WTC11 (cell line): ENCODE measurements around the gene SPSB4. TPM values are rescaled to one million over a fixed set of nuclear protein-coding genes. Genes with fewer than 3 reads are reported as not detected.
A peak's percentile ranks its signal among the peaks of the same experiment; 100 is the strongest.

Experiments
- ATAC-seq: fragments of 200-7000 bp; cut with Tn5 transposase; 2 replicates; pipeline ENCODE4 v1.10.0; 2021; ENCODE audit warnings: mild to moderate bottlenecking, moderate library complexity
- CTCF ChIA-PET: fragments of 300-600 bp; sonication (Branson Sonifier 250); formaldehyde crosslinking; loops from one replicate; lab custom pipeline; 2021; ENCODE audit warnings: antibody characterized with exemption; lab: Charles Lee
- POLR2A ChIA-PET: fragments of 350-600 bp; sonication (Branson Sonifier 250); formaldehyde crosslinking; loops from one replicate; lab custom pipeline; 2021; ENCODE audit warnings: antibody characterized with exemption; lab: Charles Lee
- DNase-seq: peaks from one replicate; pipeline ENCODE4 v3.0.0; 2021; ENCODE audit warnings: low spot score
- H3K27ac Mint-ChIP-seq: 2 replicates; pipeline ENCODE4 v1.8.0; 2021; ENCODE audit warnings: mixed read lengths
- H3K27me3 Mint-ChIP-seq: 2 replicates; pipeline ENCODE4 v1.8.0; 2021; ENCODE audit warnings: low read depth, mild to moderate bottlenecking, moderate library complexity, mixed read lengths
- H3K36me3 Mint-ChIP-seq: 2 replicates; pipeline ENCODE4 v1.8.0; 2021; ENCODE audit warnings: mixed read lengths
- H3K4me1 Mint-ChIP-seq: 2 replicates; pipeline ENCODE4 v1.8.0; 2022; ENCODE audit warnings: mixed read lengths
- H3K4me3 Mint-ChIP-seq: 2 replicates; pipeline ENCODE4 v1.8.0; 2021; ENCODE audit warnings: mild to moderate bottlenecking, moderate library complexity, mixed read lengths
- H3K9me3 Mint-ChIP-seq: 2 replicates; pipeline ENCODE4 v1.8.0; 2021; ENCODE audit warnings: mixed read lengths
- ATF1 ChIP-seq: sonication (generic); formaldehyde crosslinking; IDR thresholded peaks from 2 replicates; pipeline ENCODE4 v1.8.1; 2023; ENCODE audit warnings: mild to moderate bottlenecking, moderate library complexity, missing genetic modification reagents
- CTCF ChIP-seq: fragments of 200-600 bp; IDR thresholded peaks from 2 replicates; pipeline ENCODE4 v1.8.0; 2022; ENCODE audit warnings: antibody characterized with exemption
- E2F1 ChIP-seq: sonication (generic); formaldehyde crosslinking; IDR thresholded peaks from 2 replicates; pipeline ENCODE4 v1.8.0; 2022; ENCODE audit warnings: mild to moderate bottlenecking, missing genetic modification reagents
- E2F5 ChIP-seq: sonication (generic); formaldehyde crosslinking; IDR thresholded peaks from 2 replicates; pipeline ENCODE4 v1.8.1; 2022; ENCODE audit warnings: mild to moderate bottlenecking, moderate library complexity, missing genetic modification reagents
- GABPB1 ChIP-seq: sonication (generic); formaldehyde crosslinking; IDR thresholded peaks from 2 replicates; pipeline ENCODE4 v1.8.1; 2023; ENCODE audit warnings: mild to moderate bottlenecking, missing genetic modification reagents
- GRHL2 ChIP-seq: fragments of 250-450 bp; sonication (Bioruptor Pico); IDR thresholded peaks from 2 replicates; pipeline ENCODE4 v1.8.0; 2022; ENCODE audit warnings: mild to moderate bottlenecking, moderate library complexity; ENCODE audit not compliant: insufficient replicate concordance, severe bottlenecking
- HMGA2 ChIP-seq: fragments of 250-450 bp; sonication (Bioruptor Pico); IDR thresholded peaks from 2 replicates; pipeline ENCODE4 v1.4.0; 2021; ENCODE audit warnings: mild to moderate bottlenecking, moderate library complexity
- MYBL2 ChIP-seq: sonication (generic); formaldehyde crosslinking; IDR thresholded peaks from 2 replicates; pipeline ENCODE4 v1.8.1; 2023; ENCODE audit warnings: mild to moderate bottlenecking, moderate library complexity, missing genetic modification reagents
- NFATC4 ChIP-seq: fragments of 250-450 bp; sonication (Bioruptor Pico); IDR thresholded peaks from 2 replicates; pipeline ENCODE4 v1.9.0; 2021; ENCODE audit warnings: mild to moderate bottlenecking
- PREB ChIP-seq: sonication (generic); formaldehyde crosslinking; IDR thresholded peaks from 2 replicates; pipeline ENCODE4 v1.8.1; 2022; ENCODE audit warnings: mild to moderate bottlenecking, missing genetic modification reagents, moderate library complexity, borderline replicate concordance
- RELA ChIP-seq: sonication (generic); formaldehyde crosslinking; IDR thresholded peaks from 2 replicates; pipeline ENCODE4 v1.8.1; 2022; ENCODE audit warnings: missing genetic modification reagents, mild to moderate bottlenecking, borderline replicate concordance
- SOX15 ChIP-seq: fragments of 250-450 bp; sonication (Bioruptor Pico); IDR thresholded peaks from 2 replicates; pipeline ENCODE4 v1.9.0; 2021; ENCODE audit warnings: mild to moderate bottlenecking
- USF2 ChIP-seq: sonication (generic); formaldehyde crosslinking; IDR thresholded peaks from 2 replicates; pipeline ENCODE4 v1.8.1; 2023; ENCODE audit warnings: mild to moderate bottlenecking, missing genetic modification reagents, moderate library complexity
- ZBTB43 ChIP-seq: sonication (generic); formaldehyde crosslinking; IDR thresholded peaks from 2 replicates; pipeline ENCODE4 v1.8.1; 2023; ENCODE audit warnings: mild to moderate bottlenecking, missing genetic modification reagents
- ZMAT4 ChIP-seq: fragments of 250-450 bp; sonication (Bioruptor Pico); IDR thresholded peaks from 2 replicates; pipeline ENCODE4 v1.9.0; 2021; ENCODE audit warnings: mild to moderate bottlenecking
- ZNF121 ChIP-seq: sonication (generic); formaldehyde crosslinking; IDR thresholded peaks from 2 replicates; pipeline ENCODE4 v1.8.0; 2023; ENCODE audit warnings: missing genetic modification reagents
- ZNF425 ChIP-seq: fragments of 250-450 bp; sonication (Bioruptor Pico); conservative IDR thresholded peaks from 2 replicates; pipeline ENCODE4 v1.9.0; 2021; ENCODE audit warnings: mild to moderate bottlenecking
- ZNF671 ChIP-seq: fragments of 250-450 bp; sonication (Bioruptor Pico); IDR thresholded peaks from 2 replicates; pipeline ENCODE4 v1.8.0; 2021; ENCODE audit warnings: mild to moderate bottlenecking
- total RNA-seq: library from RNA; stranded (reverse); gene quantifications from 3 replicates; pipeline ENCODE4 v1.2.3, GENCODE V29; 2021

SPSB4 gene
- total RNA-seq, 1 experiment from 2014 or later, result 19.7 TPM

- Mint-ChIP-seq H3K27ac (no peak overlapping the region), H3K27me3 (no peaks in the 10 kb centered on the region; the same call in 1 of the 2 replicates), H3K4me1 (peaks cover 4% of the 10 kb centered on the region; the same call in 1 of the 2 replicates), H3K9me3 (peaks cover 24% of the 10 kb centered on the region), H3K36me3 (peaks cover 20% of the 10 kb centered on the region), H3K4me3 (no peak overlapping the region)
- ChIA-PET POLR2A (interaction anchor here (0.7 kb wide), 1 partner anchor 63 kb away, joined by 3 read pairs; the partner anchor contains the start of gene SPSB4), CTCF (interaction anchor here (1.0 to 3.3 kb wide), 15 partner anchors 8 to 114 kb away, joined by 3 to 46 read pairs (median 10); partner anchors contain the start of gene SPSB4)
- DNase-seq (no peak), ATAC-seq (no peak)
- TF ChIP-seq HMGA2 (CRISPR knock-in tag), result no peak
- TF ChIP-seq ATF1 (CRISPR knock-in tag), result no peak
- no peak for TF ChIP-seq MYBL2 (CRISPR knock-in tag)
- no peak for TF ChIP-seq ZNF425 (CRISPR knock-in tag)
- no peak for TF ChIP-seq GRHL2
- no peak for TF ChIP-seq GABPB1 (CRISPR knock-in tag)
Observed at GRCh38 chr3:141114179-141114745, 63.1 kb downstream of the SPSB4 start.

- Mint-ChIP-seq H3K27me3 (no peaks in the 10 kb centered on the region), H3K27ac (no peak overlapping the region; the same call in 1 of the 2 replicates), H3K36me3 (peaks cover 13% of the 10 kb centered on the region), H3K4me1 (peaks cover 4% of the 10 kb centered on the region; the same call in 1 of the 2 replicates), H3K4me3 (no peak overlapping the region), H3K9me3 (peaks cover 23% of the 10 kb centered on the region)
- ATAC-seq, result peak; percentile 99
- DNase-seq, result peak; percentile 63
- POLR2A ChIA-PET, result interaction anchor here (0.7 kb wide), 1 partner anchor 64 kb away, joined by 3 read pairs; the partner anchor contains the start of gene SPSB4
- CTCF ChIA-PET, result interaction anchor here (0.5 to 3.3 kb wide), 41 partner anchors 9 to 143 kb away, joined by 3 to 46 read pairs (median 5); partner anchors contain the start of genes PXYLP1 and SPSB4
- no peak for TF ChIP-seq ZMAT4 (CRISPR knock-in tag)
- peak; percentile 36 for TF ChIP-seq CTCF
- TF ChIP-seq ZNF671 (CRISPR knock-in tag), result no peak
- no peak for TF ChIP-seq ZBTB43 (CRISPR knock-in tag)
- peak; percentile 28; the same call in 1 of the 2 replicates for TF ChIP-seq USF2
Observed at GRCh38 chr3:141114816-141115460, 63.8 kb downstream of the SPSB4 start.

GRCh38 chr3:141115789-141116541, 64.8 kb downstream of the SPSB4 start:
- POLR2A ChIA-PET, result no interaction called here
- H3K36me3 Mint-ChIP-seq, result peaks cover 7% of the 10 kb centered on the region; the same call in 1 of the 2 replicates
- no peak overlapping the region for H3K4me3 Mint-ChIP-seq
- no peak for ATAC-seq
- H3K4me1 Mint-ChIP-seq, result peaks cover 4% of the 10 kb centered on the region; the same call in 1 of the 2 replicates
- CTCF ChIA-PET, result interaction anchor here (0.6 to 3.3 kb wide), 35 partner anchors 8 to 116 kb away, joined by 3 to 46 read pairs (median 5); partner anchors contain the start of genes PXYLP1 and SPSB4
- no peaks in the 10 kb centered on the region; the same call in 1 of the 2 replicates for H3K27me3 Mint-ChIP-seq
- H3K9me3 Mint-ChIP-seq, result peaks cover 20% of the 10 kb centered on the region
- DNase-seq, result no peak
- H3K27ac Mint-ChIP-seq, result no peak overlapping the region
- TF ChIP-seq NFATC4, result no peak
- TF ChIP-seq E2F1 (CRISPR knock-in tag), result no peak
- TF ChIP-seq GRHL2, result no peak
- TF ChIP-seq MYBL2 (CRISPR knock-in tag), result no peak
- TF ChIP-seq RELA (CRISPR knock-in tag), result no peak
- no peak for TF ChIP-seq PREB (CRISPR knock-in tag)
- TF ChIP-seq SOX15, result no peak
- no peak for TF ChIP-seq E2F5 (CRISPR knock-in tag)
- TF ChIP-seq ZNF121, result no peak
